22Rv1 (cell line): Measurements from ENCODE around the gene JUP.
A peak's percentile ranks its signal among the peaks of the same experiment; 100 is the strongest.

Source experiments
- H3K27ac ChIP-seq: fragments of 450-650 bp; 2 replicates; pipeline ENCODE4 v1.5.1; 2017
- ZFX ChIP-seq: fragments of 450-650 bp; IDR thresholded peaks from 2 replicates; pipeline ENCODE4 v1.6.1; 2017; ENCODE audit warnings: antibody characterized with exemption, borderline replicate concordance
- TF ChIP-seq, protein P1 (sequence below): fragments of 450-650 bp; IDR thresholded peaks from 2 replicates; pipeline ENCODE4 v1.5.1; 2017; ENCODE audit warnings: mild to moderate bottlenecking

Gene JUP

DNA sequence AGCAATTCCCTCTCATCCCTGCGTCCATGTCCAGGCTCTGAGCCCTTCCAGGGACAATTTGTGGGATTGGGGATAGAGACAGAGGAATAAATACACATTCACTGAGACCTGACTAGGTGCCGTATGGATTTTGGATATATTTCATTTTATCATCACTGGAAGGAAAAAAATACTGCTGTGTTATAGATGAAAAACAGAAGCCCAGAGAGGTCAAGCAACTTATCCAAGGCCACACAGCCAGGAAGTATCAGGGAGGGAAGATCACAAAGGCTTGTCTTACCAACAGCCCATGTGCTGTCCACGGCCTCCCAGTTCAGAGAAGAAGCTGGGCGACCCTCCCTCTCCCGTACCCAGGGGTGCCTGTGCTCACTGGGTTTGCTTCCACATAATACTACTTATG lies 46.0 kb downstream of the JUP start:
- peak overlapping the region; percentile 35; the same call in 1 of the 2 replicates for H3K27ac ChIP-seq
- no peak for TF ChIP-seq ZFX
- TF ChIP-seq, protein P1, sequence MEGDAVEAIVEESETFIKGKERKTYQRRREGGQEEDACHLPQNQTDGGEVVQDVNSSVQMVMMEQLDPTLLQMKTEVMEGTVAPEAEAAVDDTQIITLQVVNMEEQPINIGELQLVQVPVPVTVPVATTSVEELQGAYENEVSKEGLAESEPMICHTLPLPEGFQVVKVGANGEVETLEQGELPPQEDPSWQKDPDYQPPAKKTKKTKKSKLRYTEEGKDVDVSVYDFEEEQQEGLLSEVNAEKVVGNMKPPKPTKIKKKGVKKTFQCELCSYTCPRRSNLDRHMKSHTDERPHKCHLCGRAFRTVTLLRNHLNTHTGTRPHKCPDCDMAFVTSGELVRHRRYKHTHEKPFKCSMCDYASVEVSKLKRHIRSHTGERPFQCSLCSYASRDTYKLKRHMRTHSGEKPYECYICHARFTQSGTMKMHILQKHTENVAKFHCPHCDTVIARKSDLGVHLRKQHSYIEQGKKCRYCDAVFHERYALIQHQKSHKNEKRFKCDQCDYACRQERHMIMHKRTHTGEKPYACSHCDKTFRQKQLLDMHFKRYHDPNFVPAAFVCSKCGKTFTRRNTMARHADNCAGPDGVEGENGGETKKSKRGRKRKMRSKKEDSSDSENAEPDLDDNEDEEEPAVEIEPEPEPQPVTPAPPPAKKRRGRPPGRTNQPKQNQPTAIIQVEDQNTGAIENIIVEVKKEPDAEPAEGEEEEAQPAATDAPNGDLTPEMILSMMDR, result no peak

GRCh38 chr17:41739661-41740352 lies 46.7 kb downstream of the JUP start:
- no peak for TF ChIP-seq ZFX
- TF ChIP-seq, protein P1, result no peak
- H3K27ac ChIP-seq, result peak overlapping the region; percentile 35

DNA sequence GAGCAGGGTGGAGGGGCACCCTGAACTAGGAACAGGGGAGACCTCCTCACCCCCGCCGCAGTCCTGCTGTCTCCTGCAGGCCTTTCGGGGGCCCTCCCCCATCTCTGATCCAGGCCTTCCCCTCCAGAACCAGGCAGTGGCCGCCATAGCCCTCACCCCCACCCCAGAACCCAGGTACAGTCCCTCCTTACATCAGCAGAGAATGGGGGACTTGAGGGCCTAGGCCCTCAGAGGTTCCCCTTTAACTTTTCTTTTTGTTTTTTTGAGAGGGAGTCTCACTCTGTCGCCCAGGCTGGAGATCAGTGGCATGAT lies 47.8 kb downstream of the JUP start:
- TF ChIP-seq ZFX, result no peak
- TF ChIP-seq, protein P1, result no peak
- H3K27ac ChIP-seq, result no peak overlapping the region

- H3K27ac ChIP-seq, result no peak overlapping the region
- TF ChIP-seq, protein P1, result peak; percentile 92
- TF ChIP-seq ZFX, result no peak
Measured at GRCh38 chr17:41738077-41738800, 48.3 kb downstream of the JUP start.

- TF ChIP-seq, protein P1, result no peak
- no peak for TF ChIP-seq ZFX
Measured at GRCh38 chr17:41737680-41738023, 48.9 kb downstream of the JUP start.

GRCh38 chr17:41736983-41737679 lies 49.4 kb downstream of the JUP start:
- TF ChIP-seq ZFX, result no peak
- TF ChIP-seq, protein P1, result no peak
- no peak overlapping the region for H3K27ac ChIP-seq

More at GRCh38 chr17:41737680-41738023, 48.9 kb downstream of the JUP start:
- H3K27ac ChIP-seq, result no peak overlapping the region

GRCh38 chr17:41735744-41736143 lies 50.8 kb downstream of the JUP start:
- H3K27ac ChIP-seq, result no peak overlapping the region
- TF ChIP-seq, protein P1, result no peak
- TF ChIP-seq ZFX, result no peak
